ENCODE measurements around the gene AGBL4.
"Not testable (repeated sequence)": the region's sequence is repeated elsewhere in the genome, so short reads cannot be mapped to it uniquely, and the experiment has no call there.

AGBL4 gene

DNA sequence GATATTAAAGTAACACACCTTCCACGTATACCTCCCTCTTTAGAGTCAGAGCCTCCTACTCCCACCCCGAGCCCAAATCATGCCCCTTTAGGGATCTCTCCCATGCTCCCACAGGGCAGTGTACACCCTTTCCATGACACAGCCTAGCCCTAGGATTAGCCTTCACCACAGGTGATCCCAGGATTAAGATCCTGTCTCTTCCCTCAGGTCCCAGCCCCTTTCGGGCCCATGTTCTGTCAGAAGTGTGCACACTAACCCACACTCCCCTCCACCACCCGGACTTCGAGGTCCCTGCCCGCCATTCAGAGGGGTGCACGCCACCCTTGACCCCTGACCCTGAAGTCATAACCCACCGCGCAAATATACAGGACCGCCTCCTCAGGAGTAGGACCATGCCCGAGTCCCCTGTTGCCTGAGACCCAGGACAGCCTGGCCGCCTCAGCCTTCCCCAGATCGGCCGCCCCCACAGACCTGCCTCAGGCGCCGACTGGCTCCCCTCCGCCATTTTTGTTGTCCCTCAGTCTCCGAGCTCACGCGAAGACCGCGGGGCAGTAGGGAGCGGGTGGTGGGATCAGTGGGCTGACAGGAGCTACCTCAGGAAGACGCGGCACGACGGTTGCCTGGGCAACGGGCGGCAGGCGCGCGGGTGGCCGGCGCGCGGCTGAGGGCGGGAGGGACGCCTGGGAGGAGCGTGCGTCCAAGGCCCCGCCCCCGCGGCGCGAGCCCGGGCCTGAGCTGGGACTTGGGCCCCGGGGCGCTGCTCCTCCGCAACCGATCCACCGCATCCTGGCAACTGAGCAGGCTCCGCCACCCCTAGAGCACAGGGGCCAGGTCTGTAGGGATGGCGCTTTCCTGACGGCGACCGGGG lies at the start of gene AGBL4:
AGBL4 (minus strand) TSS at position 663 of the 868 bp plus-strand sequence.
- peak in 1 of 2 donors; percentile 41 for DNase-seq

DNA sequence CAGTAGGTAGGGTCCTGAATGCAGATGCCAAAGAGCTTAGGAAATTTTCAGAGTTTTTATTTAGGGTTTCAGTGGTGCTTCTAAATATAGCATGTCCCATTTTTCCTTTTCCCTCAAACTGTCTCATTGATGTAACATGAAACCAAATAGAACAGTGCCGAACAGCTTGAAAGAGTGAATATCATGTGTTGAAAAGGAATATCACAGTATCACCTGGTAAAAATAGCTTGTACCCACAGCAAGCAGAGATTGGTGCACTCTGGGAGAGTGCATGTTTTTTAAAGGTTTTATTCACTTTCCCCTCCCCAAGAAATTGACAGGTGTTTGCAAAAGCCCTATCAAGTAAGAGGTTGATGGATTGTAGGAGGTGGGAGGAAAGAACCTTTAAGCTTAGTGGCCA lies 43.1 kb upstream of the AGBL4 start:
- no peak for DNase-seq

DNA sequence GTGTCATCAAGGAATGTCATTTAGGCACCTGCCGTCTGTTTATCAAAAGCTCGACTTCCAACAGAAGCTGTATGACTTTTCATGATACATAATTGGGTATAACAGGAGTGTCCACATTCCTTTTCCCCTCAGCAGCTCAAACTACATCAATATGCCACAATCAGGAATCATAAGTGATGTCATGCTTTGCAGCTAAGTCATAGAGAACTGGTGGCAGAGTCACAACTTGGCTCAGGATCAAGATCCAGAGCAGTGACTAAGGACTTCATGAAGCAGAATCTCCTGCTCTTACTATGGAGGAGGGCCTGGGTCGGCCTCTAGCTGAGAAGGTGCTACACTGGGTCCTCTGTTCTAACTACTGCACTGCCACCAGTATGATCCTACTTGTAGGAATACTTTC lies 36.5 kb upstream of the AGBL4 start:
- no peak for DNase-seq

DNA sequence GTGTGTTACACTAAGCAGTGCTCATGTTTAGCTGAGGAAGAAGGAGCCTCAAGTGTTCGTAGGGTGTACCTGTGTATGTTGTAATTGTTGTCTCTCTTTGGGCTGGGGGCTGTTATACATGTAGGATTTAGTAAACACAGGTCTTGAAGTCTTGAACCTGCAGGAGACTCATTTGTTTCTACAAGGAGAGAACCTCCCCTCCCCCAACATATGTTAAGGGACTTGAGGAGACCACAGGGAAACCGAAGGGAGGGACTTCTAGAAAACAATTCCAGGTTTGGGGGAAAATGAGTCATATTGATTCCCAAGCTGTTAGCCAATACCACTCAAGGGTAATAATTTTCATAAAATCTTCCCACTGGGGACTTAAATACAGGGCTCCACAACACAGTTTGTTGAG lies 25.0 kb upstream of the AGBL4 start:
- DNase-seq, result no peak

DNA sequence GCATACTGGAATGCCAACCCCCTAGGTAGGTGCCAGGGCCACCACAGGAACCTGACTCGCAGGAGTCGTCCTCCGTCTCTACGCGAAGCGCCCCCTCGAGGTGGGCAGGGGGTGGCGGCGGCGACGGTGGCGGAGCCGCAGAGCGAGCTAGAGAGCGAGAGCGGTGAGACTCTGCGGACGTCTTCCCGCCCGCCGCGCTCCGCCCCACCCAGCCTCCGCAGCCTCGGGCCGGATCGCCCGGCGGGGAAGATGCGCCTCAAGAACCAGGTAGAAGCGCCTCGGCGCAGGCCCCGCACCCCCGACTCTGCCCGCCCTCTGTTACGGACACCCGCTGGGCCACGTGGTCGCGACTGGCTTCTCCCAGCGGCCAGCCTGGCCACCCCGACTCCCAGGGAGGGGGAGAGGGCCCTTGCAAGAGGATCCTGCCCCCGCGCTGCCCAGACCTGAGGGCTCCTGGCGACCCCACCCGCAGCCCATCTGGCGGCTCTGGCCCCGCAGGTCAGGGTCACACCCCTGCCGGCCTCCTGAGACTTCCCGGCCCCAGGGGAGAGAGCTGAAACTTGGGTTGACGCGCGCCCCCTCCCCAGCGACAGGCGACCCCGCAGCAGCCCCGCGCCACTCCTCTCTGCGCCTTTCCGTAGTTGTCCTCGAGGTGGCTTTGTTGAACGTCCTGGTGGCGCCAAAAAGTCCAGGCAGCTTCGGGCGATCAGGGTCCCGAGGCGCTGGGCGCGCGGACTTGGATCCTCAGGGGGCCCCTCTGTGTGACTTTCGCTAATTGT lies 24.4 kb upstream of the AGBL4 start:
- DNase-seq, result no peak

DNA sequence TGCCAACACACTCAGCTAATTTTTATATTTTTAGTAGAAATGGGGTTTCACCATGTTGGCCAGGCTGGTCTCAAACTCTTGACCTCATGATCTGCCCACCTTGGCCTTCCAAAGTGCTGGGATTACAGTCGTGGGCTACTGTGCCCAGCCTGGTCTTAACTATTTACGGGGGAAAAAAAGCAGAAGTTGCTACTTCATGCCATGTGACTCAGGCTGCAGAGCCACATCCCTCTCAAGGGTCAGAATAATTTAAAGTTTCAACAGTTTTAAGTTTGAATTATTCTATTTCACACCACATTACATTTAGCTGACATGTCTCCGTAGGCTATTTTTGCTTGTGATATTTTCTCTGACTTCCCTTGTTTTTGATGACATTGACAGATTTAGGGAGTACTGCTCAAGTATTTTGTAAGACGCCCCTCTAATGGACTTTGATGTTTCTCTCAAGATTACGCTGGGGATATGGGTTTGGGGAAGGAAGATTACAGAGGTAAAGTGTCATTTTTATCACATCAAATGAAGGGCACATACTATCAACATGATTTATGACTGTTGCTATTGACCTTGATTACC lies 14.6 kb upstream of the AGBL4 start:
- DNase-seq, result no peak

DNA sequence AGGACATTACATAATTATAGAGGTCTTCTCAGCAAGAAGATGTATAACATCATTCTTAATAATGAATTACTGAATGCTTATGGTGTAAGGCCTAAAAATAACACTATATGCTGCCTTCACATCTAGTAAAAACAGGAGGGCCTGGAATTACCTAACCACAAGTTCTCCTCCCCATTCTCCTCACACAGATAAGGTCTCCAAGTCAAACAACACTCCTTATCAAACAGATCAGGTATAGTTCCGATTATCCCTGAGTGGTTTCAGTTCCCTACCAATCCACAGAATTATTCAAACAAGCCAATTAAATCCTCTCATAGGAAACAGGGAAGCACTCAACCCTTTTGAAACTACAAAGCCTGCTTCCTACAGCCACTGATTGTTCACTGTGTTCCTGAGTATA lies 4.0 kb upstream of the AGBL4 start:
- no peak for DNase-seq

DNA sequence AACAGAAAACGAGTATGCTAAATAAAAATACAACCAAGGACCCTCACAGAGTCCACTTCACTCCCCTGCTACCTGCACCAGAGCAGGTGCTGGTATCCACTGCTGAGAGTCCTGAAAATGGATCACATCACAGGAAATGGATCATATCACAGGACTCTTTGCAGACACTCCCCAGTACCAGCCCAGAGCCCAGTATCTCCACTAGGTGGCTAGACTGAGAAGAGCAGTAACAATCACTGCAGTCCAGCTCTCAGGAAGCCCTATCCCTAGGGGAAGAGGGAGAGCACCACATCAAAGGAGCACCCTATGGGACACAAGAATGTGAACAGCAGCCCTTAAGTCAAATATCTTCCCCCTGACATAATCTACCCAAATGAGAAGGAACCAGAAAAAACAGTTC lies 28.0 kb downstream of the AGBL4 start:
- DNase-seq, result no peak

DNA sequence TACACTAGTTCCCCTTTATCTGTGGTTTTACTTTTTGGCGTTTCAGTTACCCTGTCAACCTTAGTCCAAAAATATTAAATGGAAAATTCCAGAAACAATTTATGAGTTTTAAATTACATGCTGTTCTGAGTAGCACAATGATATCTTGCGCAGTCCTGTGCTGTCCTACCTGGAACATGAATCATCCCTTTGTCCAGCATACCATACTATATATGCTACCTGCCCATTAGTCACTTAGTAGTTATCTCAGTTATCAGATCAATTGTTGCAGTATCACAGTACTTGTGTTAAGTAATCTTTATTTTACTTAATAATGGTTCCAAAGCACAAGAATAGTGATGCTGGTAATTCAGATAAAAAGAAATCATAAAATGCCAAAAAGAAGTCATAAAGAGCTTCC lies 52.7 kb downstream of the AGBL4 start:
- no peak for DNase-seq

DNA sequence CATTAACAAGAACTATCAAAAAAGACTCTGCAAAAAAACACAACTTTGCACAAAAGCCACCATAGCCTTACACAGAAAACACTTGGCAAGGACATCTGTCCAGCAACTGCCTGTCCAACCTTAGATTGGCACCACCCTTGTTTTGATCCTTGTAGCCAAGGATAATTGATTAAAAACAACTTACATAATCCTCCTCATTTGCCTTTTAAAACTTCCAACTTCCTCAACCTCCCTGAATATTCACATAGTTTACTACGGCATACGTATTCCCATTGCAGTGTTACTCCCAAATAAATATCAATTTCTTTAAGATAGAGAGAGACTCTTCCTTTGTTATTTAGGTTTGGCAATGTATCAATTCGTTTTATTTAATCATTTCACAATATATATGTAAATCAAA lies 72.4 kb downstream of the AGBL4 start:
- no peak for DNase-seq

DNA sequence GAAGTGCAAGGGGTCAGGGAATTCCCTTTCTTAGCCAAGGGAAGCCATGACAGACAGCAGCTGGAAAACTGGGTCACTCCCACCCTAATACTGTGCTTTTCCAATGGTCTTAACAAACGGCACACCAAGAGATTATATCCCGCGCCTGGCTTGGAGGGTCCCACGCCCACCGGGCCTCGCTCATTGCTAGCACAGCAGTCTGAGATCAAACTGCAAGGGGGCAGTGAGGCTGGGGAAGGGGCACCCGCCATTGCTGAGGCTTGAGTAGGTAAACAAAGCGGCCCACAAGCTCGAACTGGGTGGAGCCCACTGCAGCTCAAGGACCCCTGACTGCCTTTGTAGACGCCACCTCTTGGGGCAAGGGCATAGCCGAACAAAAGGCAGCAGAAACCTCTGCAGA lies 108.5 kb downstream of the AGBL4 start:
- DNase-seq, result not testable (repeated sequence)

DNA sequence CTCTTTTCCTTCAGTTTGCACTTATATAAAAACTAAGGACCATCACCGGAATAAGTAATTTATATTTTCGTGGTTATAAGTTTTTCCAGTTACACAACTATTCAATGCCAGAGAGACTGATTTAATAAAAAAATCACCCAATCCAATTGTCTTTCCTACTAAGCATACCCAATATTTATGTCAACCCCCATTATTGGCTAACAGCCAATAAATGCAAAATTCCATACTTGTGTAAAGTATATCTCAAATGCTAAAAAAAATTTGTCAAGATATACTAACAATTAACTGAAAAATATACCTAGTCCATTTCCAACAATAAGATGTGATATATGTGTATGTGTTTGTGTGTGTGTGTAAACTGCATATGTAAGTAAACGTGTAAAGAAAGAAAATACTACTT lies 117.4 kb downstream of the AGBL4 start:
- no peak for DNase-seq

DNA sequence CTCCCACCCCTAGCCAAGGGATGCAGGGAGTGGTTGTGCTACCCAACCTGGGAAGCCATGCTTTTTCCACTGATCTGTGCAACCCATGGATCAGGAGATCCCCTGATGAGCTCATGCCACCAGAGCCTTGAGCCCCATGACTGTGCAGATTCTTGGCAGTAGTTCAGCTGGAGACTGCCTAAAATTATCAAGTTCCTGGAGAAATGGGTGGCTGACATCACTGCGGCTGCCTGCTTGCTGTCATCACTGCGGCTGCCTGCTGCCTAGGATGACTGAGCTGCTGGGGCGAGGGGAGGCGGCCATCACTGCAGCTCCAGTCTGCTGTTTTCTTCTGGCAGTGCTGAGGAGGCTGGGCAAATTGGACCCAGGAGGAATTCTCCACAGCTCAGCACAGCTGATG lies 159.2 kb downstream of the AGBL4 start:
- DNase-seq, result no peak

DNA sequence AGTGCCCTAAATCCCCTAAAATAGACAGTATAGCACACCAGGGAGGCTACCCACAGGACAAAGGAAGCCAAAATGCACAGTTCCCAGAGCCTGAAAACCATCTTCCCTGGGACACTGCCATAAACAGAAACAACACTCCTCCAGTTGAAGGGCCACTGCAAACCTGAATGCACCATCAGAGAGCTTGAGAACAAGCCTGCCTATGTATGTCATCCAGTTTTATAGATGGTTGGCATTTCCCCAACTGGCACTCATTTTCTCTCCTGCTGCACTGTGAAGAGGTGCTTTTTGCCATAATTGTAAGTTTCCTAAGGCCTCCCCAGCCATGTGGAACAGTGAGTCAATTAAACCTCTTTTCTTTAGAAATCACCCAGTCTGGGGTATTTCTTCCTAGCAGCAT lies 169.0 kb downstream of the AGBL4 start:
- no peak for DNase-seq

DNA sequence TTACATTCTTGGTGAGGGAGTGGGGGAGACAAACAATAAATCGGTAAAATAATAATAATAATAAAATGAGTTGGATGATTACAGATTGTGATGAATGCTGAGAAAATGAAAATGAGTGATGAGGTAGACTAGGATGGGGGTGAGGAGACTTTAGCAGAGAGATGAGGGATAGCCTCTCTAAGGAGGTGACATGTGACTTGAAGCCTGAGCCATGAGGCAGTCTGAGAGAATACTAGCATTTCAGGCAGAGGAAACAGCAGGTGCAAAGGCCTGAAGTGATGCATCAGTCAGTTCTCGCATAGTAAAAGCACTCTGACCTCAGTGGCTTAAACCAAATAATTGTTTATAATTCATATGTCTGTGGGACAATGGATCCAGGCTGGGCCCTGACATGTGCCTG lies 181.2 kb downstream of the AGBL4 start:
- no peak for DNase-seq

DNA sequence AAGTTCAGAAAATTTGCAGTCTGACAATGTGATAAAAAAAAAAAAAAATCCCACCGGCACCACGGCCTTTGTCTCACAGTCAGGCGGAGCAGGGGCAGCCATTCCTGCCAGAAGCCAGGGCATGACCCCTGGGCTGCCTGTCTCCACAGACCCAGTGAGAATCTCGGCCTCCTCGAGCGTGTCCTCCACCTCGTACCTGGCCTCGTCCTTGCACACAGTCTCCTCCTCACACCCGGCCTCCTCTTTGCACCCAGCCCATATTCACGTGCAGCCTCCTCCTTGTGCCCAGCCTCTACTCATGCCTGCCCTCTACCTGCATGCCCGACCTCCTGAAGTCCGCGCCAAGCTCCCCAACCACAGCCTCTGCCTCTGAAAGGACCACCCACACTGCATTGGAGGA lies 182.0 kb downstream of the AGBL4 start:
- DNase-seq, result no peak

DNA sequence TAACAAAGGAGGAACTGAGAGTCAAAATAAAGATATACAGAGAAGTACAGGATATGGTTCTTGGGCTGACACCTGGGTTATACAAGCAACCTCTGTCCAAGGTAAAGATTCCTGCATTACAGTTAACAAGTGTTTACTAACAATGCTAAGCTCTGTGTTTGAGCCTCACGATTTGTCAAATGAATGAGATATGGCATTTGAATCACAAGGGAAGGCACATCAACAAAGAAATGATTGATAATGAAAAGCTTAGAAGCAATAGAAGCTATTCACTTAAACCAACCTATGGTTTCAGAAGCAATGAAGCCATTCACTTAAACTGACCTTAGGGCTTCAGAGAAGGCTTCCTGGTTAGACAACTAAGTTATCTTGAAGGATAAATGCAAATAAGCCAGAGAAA lies 199.5 kb downstream of the AGBL4 start:
- no peak for DNase-seq

DNA sequence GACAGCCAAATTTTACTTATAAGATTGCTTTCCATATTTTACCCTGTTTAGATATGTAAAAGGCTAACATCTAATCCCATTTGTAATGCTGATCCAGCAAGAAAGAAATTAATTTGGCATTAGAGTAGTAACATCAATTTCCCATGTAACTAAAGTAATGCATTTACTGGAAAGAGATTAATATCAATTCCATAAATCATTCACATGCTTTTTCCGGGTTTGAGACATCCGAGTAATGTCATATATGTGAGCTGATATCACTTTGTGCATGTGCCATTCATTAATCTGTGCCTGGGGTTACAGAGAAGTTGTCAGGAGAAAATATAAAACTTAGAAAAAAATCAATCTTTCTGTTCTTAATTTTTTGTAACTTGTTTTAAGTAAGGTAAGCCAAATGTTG lies 206.1 kb downstream of the AGBL4 start:
- DNase-seq, result no peak

DNA sequence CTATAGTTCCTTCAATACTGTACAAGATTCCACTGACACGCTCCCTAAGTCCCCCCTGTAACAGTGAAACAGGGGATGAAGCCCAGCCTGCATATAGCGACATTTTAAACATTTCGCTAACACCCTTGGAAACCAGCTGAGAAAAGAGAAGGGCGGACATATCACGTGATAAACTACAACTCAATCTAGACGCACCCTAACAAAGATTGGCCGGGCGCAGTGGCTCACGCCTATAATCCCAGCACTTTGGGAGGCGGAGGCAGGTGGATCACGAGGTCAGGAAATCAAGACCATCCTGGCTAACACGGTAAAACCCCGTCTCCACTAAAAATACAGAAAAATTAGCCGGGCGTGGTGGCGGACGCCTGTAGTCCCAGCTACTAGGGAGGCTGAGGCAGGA lies 236.7 kb downstream of the AGBL4 start:
- not testable (repeated sequence) for DNase-seq

DNA sequence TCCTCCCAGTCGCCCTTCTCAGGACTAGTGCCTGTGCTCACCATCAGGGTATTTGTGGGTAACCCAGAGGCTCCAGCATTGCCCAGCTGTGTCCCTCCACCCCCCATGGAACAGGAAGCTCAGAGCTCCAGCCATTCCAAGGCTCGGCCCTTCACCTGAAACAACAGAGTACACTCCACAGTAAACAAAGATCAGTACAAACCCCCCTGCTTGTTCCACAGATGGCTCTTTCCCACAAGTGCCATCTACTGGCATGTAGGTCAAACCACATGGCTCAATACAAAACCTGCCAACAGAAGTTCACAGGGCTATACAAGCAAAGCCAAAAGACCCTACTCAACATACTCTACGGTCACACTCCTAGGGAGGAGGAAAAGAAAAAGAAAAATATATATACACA lies 258.7 kb downstream of the AGBL4 start:
- DNase-seq, result no peak

DNA sequence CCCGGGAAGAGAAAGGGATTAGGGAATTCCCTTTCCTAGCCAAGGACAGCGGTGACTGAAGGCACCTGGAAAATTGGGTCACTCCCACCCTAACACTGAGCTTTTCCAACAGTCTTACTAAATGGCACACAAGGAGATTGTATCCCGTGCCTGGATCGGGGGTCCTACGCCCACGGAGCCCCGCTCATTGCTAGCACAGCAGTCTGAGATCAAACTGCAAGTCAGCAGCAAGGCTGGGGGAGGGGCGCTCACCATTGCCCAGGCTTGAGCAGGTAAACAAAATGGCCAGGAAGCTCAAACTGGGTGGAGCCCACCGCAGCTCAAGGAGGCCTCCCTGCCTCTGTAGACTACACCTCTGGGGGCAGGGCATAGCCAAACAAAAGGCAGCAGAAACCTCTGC lies 285.6 kb downstream of the AGBL4 start:
- DNase-seq, result not testable (repeated sequence)

DNA sequence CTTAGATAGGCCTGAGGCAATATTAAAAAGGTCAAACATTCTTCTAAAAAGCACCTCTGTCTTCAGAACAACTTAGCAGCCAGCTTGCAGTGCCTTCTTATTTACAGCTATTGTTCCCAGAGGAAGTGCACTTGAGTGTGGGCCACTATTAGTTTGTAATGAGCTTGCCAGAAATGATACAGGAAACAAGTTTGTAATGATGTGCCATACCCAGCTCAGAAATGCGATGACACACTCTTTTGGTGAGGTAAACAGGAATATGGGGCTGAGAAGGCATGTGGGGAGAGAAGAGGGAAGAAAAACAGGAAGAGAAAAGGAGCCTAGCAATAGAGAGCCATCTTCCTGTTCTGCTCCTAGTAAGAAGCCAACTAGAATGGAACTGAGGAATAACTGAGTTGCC lies 295.4 kb downstream of the AGBL4 start:
- no peak for DNase-seq

DNA sequence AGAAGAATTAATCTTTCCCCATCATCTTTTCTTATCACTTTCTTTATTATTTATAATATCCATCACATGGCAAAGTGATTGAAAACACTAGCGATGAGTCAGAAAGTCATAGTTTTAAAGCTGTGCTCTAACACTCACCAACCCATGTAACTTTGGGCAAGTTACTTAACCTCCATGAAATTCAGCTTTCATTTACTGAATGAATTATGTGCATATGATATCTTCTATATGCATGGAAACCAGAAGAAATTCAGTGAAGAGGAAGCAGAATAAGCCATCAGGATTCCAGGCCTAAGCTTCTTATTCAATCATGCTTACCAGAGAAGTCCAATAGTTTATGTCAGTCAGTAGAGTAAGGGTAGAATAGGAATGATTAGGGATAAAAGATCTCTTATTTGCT lies 300.1 kb downstream of the AGBL4 start:
- no peak for DNase-seq

DNA sequence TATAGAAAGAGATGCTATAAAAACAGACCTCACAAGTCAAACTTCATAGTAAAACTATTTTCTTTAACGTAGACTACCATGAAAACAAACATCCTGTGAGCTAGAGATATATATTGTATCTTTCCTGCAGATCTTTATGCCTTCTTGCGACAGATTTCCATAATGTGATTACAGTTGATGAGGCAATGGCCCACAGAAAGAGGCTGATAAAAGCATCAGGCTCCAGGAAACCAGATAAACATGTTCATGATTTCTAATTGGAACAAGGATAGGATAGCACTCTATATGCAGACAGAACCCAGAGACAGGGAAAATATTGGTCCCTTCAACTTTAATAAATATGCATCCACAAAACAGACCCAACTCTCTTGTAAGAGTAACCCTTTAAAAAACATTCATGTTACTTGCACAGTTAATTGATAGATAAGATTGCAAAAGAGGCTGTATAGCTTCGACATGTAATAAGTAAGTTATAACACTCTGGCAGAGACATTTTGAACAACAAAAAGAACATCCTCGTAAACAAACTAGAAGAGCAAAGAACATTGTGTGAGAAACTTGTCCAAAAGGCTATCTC lies 329.4 kb downstream of the AGBL4 start:
- DNase-seq, result no peak

Data from hippocampal formation (tissue), 2 donors.